Measurements from ENCODE around the gene DNPEP.

Gene DNPEP

DNA sequence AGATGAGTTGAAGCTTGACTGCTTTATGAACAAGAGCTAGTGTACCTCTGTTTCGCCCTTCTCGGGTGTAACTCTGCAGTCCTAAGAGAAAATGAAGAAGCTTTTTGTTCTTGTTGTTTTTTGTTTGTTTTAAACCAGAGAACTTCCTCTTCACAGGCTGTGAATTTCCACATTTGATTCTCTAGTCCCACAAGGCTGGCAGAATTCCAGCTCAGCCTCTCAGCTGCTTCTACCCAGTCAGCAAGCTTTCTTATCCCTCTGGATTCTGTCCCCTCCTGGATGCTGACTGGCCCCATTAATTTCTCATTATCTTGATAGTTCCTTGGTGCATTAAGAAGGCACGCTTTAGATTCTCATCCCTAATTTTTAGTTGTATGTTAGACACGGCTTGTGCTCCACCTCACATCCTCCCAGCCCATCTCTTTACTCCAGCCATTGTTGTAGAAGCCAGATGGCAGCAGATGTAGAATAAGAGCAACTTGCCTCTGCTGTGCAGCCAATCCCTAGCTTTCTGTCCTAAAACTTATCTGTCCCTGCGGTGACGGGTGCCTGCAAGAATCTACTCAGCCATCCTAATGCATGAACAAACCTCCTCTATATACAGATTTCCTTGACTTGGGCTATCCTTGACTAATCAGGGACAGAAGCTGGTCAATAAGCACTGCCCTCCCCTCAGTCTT is 42.8 kb downstream of the DNPEP start:
- DNase-seq (ENCODE audit: low read depth in 1 of 2, low spot score in 1 of 2) = peak; percentile 29 to 35
- peaks cover 16% of the 10 kb centered on the region for H3K27me3 ChIP-seq (ENCODE audit: insufficient read depth, poor library complexity, severe bottlenecking)

DNA sequence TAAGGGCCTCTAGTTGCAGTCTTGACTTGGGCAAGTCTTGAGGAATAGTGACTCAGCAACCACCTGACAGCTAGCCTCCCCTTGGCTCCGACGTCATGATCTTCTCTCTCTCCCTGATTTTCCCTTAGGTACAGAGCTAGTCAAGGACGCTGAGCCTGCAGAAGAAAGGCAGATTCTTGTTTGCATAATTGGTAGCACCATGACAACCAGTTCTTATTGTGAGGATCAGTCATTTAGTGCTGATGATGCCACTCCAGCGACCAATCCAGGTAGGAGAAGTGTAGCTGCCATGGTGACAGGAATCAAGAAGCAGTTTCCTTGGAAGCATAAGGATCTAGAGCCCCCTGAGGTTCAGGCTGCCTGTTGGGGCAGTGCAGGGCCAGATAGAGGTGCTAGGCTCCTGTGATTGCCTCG is 52.3 kb downstream of the DNPEP start:
- Histone ChIP-seq H3K27ac (replicated peaks) (no peak overlapping the region), H3K4me3 (replicated peaks; ENCODE audit: insufficient read depth, low read length) (no peak overlapping the region), H3K27me3 (ENCODE audit: insufficient read depth, poor library complexity, severe bottlenecking) (peaks cover 17% of the 10 kb centered on the region)
- DNase-seq (ENCODE audit: low read depth in 1 of 2, low spot score in 1 of 2) = no peak
- TF ChIP-seq POLR2AphosphoS5 (IDR thresholded peaks at IDR 0.05; ENCODE audit: low read depth) = no peak
- TF ChIP-seq SPI1 (IDR thresholded peaks at IDR 0.05; ENCODE audit: borderline replicate concordance, low read depth) = no peak
- TF ChIP-seq, protein P1, sequence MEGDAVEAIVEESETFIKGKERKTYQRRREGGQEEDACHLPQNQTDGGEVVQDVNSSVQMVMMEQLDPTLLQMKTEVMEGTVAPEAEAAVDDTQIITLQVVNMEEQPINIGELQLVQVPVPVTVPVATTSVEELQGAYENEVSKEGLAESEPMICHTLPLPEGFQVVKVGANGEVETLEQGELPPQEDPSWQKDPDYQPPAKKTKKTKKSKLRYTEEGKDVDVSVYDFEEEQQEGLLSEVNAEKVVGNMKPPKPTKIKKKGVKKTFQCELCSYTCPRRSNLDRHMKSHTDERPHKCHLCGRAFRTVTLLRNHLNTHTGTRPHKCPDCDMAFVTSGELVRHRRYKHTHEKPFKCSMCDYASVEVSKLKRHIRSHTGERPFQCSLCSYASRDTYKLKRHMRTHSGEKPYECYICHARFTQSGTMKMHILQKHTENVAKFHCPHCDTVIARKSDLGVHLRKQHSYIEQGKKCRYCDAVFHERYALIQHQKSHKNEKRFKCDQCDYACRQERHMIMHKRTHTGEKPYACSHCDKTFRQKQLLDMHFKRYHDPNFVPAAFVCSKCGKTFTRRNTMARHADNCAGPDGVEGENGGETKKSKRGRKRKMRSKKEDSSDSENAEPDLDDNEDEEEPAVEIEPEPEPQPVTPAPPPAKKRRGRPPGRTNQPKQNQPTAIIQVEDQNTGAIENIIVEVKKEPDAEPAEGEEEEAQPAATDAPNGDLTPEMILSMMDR (IDR thresholded peaks at IDR 0.05; ENCODE audit: insufficient read depth, low read length) = no peak
- no peak for TF ChIP-seq GABPA (IDR thresholded peaks at IDR 0.05; ENCODE audit: low read depth)
- TF ChIP-seq, protein P2, sequence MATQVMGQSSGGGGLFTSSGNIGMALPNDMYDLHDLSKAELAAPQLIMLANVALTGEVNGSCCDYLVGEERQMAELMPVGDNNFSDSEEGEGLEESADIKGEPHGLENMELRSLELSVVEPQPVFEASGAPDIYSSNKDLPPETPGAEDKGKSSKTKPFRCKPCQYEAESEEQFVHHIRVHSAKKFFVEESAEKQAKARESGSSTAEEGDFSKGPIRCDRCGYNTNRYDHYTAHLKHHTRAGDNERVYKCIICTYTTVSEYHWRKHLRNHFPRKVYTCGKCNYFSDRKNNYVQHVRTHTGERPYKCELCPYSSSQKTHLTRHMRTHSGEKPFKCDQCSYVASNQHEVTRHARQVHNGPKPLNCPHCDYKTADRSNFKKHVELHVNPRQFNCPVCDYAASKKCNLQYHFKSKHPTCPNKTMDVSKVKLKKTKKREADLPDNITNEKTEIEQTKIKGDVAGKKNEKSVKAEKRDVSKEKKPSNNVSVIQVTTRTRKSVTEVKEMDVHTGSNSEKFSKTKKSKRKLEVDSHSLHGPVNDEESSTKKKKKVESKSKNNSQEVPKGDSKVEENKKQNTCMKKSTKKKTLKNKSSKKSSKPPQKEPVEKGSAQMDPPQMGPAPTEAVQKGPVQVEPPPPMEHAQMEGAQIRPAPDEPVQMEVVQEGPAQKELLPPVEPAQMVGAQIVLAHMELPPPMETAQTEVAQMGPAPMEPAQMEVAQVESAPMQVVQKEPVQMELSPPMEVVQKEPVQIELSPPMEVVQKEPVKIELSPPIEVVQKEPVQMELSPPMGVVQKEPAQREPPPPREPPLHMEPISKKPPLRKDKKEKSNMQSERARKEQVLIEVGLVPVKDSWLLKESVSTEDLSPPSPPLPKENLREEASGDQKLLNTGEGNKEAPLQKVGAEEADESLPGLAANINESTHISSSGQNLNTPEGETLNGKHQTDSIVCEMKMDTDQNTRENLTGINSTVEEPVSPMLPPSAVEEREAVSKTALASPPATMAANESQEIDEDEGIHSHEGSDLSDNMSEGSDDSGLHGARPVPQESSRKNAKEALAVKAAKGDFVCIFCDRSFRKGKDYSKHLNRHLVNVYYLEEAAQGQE (IDR thresholded peaks at IDR 0.05; ENCODE audit: insufficient replicate concordance, low read depth) = no peak

More for the DNA sequence above, 42.8 kb downstream of the DNPEP start:
- Histone ChIP-seq H3K27ac (replicated peaks) (no peak overlapping the region), H3K4me3 (replicated peaks; ENCODE audit: insufficient read depth, low read length) (no peak overlapping the region)
- TF ChIP-seq, protein P1 (IDR thresholded peaks at IDR 0.05; ENCODE audit: insufficient read depth, low read length) = no peak
- TF ChIP-seq POLR2AphosphoS5 (IDR thresholded peaks at IDR 0.05; ENCODE audit: low read depth) (no peak), GABPA (IDR thresholded peaks at IDR 0.05; ENCODE audit: low read depth) (no peak), SPI1 (IDR thresholded peaks at IDR 0.05; ENCODE audit: borderline replicate concordance, low read depth) (no peak)
- TF ChIP-seq, protein P2 (IDR thresholded peaks at IDR 0.05; ENCODE audit: insufficient replicate concordance, low read depth) = no peak

DNA sequence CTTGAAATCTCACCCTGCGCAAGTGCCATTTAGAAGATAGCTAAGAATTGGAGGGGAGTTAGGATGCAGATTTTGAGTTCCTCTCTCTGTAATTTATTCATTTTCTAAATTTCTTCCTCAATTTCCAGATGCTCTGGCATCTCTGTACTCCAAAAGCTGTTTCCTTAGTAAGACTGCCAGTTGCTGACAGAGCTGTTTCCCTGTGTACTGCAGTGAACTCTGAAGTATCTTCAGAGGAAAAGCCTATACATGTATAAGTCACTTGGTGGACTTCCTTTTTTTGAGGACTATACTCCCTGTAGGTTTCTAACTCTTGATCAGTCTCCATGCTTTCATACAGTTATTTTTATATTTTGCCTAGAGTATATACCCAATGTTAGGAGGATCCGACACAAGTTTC is 53.6 kb downstream of the DNPEP start:
- Histone ChIP-seq H3K27ac (replicated peaks) (no peak overlapping the region), H3K27me3 (ENCODE audit: insufficient read depth, poor library complexity, severe bottlenecking) (peaks cover 17% of the 10 kb centered on the region)
- TF ChIP-seq SPI1 (IDR thresholded peaks at IDR 0.05; ENCODE audit: borderline replicate concordance, low read depth) = peak; percentile 34; the same call in 1 of the 2 replicates
- no peak for TF ChIP-seq GABPA (IDR thresholded peaks at IDR 0.05; ENCODE audit: low read depth)
- TF ChIP-seq, protein P1 (IDR thresholded peaks at IDR 0.05; ENCODE audit: insufficient read depth, low read length) = no peak
- TF ChIP-seq, protein P2 (IDR thresholded peaks at IDR 0.05; ENCODE audit: insufficient replicate concordance, low read depth) = no peak

More for the DNA sequence above, 53.6 kb downstream of the DNPEP start:
- no peak for DNase-seq (ENCODE audit: low read depth in 1 of 2, low spot score in 1 of 2)
- no peak overlapping the region for H3K4me3 ChIP-seq (replicated peaks; ENCODE audit: insufficient read depth, low read length)

Data from HL-60 (cell line).